Activated naive CD4-positive, alpha-beta T cell treated with anti-CD3 and anti-CD28 coated beads, Interleukin-2, amount 50 U/mL, for 24 hours (primary cell): Measurements from ENCODE around the gene TNFRSF12A.
A peak's percentile ranks its signal among the peaks of the same experiment; 100 is the strongest.

Experiments used
- H3K27ac Mint-ChIP-seq: one replicate; pipeline ENCODE4 v1.8.0; 2021; ENCODE audit warnings: mild to moderate bottlenecking, mixed read lengths
- H3K27me3 Mint-ChIP-seq: one replicate; pipeline ENCODE4 v1.8.0; 2021; ENCODE audit warnings: mixed read lengths
- H3K36me3 Mint-ChIP-seq: one replicate; pipeline ENCODE4 v1.8.0; 2021; ENCODE audit warnings: mixed read lengths
- H3K4me1 Mint-ChIP-seq: one replicate; pipeline ENCODE4 v1.8.0; 2021; ENCODE audit warnings: mixed read lengths
- H3K4me3 Mint-ChIP-seq: one replicate; pipeline ENCODE4 v1.8.0; 2021; ENCODE audit warnings: mild to moderate bottlenecking, mixed read lengths
- H3K9me3 Mint-ChIP-seq: one replicate; pipeline ENCODE4 v1.8.0; 2021; ENCODE audit warnings: mixed read lengths

Gene TNFRSF12A

GRCh38 chr16:3000540-3000939, 19.6 kb upstream of the TNFRSF12A start:
- no peaks in the 10 kb centered on the region for H3K36me3 Mint-ChIP-seq
- H3K4me3 Mint-ChIP-seq = no peak overlapping the region
- peaks cover 1% of the 10 kb centered on the region for H3K27me3 Mint-ChIP-seq
- no peak overlapping the region for H3K27ac Mint-ChIP-seq
- no peaks in the 10 kb centered on the region for H3K9me3 Mint-ChIP-seq
- no peaks in the 10 kb centered on the region for H3K4me1 Mint-ChIP-seq

DNA sequence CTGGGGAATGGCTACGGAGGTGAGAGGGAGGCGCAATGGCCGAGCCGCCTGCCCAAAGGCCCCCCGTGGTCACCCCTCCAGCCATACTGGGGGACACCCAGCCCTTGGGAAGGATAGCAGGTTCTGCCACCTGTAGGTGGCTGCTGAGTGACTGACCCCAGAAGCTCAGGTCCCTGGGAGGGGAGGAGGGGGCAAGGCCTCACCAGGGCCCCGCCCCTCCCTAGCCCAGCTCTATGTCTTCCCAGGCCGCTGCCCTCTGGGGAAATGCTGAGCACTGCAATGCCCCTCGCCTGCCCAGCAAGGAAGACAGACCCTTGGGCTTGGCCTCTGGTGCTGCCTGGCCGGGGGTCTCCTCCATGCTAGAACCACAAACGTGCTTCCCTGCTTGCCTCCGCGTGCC, 18.9 kb upstream of the TNFRSF12A start:
- H3K9me3 Mint-ChIP-seq = no peaks in the 10 kb centered on the region
- H3K27me3 Mint-ChIP-seq = peaks cover 2% of the 10 kb centered on the region
- H3K4me1 Mint-ChIP-seq = no peaks in the 10 kb centered on the region
- no peak overlapping the region for H3K27ac Mint-ChIP-seq
- H3K4me3 Mint-ChIP-seq = no peak overlapping the region
- no peaks in the 10 kb centered on the region for H3K36me3 Mint-ChIP-seq

DNA sequence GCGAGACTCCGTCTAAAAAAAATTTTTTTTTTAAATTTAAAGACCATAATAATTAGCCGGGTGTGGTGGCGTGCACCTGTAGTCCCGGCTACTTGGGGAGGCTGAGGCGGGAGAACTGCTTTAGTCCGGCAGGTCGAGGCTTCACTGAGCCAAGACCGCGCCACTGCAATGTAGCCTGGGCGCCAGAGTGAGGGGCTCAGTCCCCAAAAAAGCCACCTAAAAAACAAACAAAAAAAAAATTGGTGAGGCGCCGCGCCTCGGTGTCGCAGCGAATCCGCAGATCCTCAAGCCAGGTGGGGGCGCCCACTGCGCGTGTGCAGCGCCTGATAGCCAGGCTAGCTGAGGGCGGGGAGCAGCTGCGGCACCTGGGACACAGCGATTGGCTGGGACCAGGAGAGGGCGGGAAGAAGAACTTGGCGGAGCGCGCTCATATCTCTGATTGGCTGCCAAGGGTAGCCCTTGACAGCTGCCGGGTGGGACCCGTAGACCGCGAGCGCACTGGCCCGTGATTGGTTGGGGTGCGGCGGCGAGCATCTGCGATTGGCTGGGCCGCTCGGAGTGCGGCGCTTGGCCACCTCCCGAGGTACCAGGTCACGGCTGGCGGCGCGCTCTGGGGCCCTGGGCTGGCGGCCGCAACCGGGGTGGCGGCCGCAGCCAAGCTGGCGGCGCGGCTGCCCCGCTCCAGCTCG, 16.4 kb upstream of the TNFRSF12A start:
- H3K36me3 Mint-ChIP-seq = no peaks in the 10 kb centered on the region
- peak overlapping the region; percentile 78 for H3K4me3 Mint-ChIP-seq
- H3K27me3 Mint-ChIP-seq = peaks cover 3% of the 10 kb centered on the region
- H3K27ac Mint-ChIP-seq = peak overlapping the region; percentile 65
- no peaks in the 10 kb centered on the region for H3K9me3 Mint-ChIP-seq
- peaks cover 23% of the 10 kb centered on the region for H3K4me1 Mint-ChIP-seq

DNA sequence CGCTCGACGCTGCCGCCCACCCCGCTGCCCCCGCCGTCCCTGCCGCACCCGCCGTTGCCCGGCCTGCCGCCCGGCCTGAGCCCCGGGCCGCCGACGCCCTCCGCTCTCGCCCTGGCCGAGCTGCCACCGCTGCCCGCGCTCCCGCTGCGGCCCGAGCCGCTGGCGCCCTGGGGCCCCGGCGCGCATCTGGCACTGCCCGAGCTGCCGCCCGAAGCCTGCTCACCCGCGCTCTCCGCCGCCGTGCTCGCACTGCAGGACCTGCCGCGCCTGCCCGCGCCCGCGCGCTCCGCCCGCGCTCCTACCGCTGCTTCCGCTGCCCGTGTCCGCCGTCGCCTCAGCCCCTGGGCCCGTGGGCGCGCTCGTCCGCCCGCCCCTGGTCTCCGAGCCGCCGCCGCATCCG, 15.8 kb upstream of the TNFRSF12A start:
- Mint-ChIP-seq H3K4me1 (peaks cover 24% of the 10 kb centered on the region), H3K9me3 (no peaks in the 10 kb centered on the region), H3K27me3 (peaks cover 3% of the 10 kb centered on the region), H3K4me3 (no peak overlapping the region), H3K36me3 (no peaks in the 10 kb centered on the region), H3K27ac (no peak overlapping the region)

GRCh38 chr16:3004781-3005284, 15.3 kb upstream of the TNFRSF12A start:
- Mint-ChIP-seq H3K9me3 (no peaks in the 10 kb centered on the region), H3K27ac (no peak overlapping the region), H3K4me3 (peak overlapping the region; percentile 47), H3K4me1 (peaks cover 24% of the 10 kb centered on the region), H3K36me3 (no peaks in the 10 kb centered on the region), H3K27me3 (peaks cover 3% of the 10 kb centered on the region)

GRCh38 chr16:3007059-3007956, 12.9 kb upstream of the TNFRSF12A start:
- H3K4me1 Mint-ChIP-seq = peaks cover 24% of the 10 kb centered on the region
- peaks cover 3% of the 10 kb centered on the region for H3K27me3 Mint-ChIP-seq
- no peak overlapping the region for H3K27ac Mint-ChIP-seq
- H3K9me3 Mint-ChIP-seq = no peaks in the 10 kb centered on the region
- no peaks in the 10 kb centered on the region for H3K36me3 Mint-ChIP-seq
- H3K4me3 Mint-ChIP-seq = peak overlapping the region; percentile 69

DNA sequence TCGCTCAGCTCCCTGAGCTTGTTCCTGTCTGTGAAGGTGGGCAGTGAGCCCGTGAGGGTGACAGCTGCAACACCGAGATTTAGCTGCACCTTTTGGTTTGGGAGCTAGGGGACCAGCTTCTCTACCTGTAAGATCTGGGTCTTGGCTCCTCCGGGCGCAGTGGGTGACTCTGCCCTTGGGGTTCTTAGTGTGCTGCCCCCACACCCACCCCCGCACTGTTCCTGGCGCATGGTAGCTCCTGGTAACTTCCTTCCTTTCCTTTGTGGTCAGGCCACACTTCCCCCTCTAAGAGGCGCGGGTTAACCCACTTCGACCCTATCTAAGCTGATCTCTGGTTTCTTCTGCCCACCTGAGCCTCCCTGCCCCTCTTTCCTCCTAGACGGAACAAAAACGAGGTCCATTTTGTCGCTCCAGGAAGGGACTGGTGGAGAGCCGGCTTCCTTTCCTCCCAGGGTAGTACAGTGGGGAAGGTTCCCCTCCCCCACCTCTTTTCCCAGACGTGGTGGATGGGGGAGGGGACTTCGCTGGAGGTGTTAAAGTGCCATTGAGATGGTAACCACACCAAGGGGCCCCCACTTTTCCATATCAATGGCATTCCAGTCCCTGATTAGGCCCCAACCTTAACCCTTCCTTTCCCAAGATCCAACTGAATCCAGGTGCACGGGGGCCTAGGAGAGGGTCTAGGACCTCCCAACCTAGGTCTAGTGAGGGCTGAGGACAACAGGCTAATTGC, 12.0 kb upstream of the TNFRSF12A start:
- H3K27ac Mint-ChIP-seq = peak overlapping the region; percentile 68
- peaks cover 3% of the 10 kb centered on the region for H3K27me3 Mint-ChIP-seq
- peaks cover 24% of the 10 kb centered on the region for H3K4me1 Mint-ChIP-seq
- H3K4me3 Mint-ChIP-seq = peak overlapping the region; percentile 69
- no peaks in the 10 kb centered on the region for H3K9me3 Mint-ChIP-seq
- no peaks in the 10 kb centered on the region for H3K36me3 Mint-ChIP-seq

DNA sequence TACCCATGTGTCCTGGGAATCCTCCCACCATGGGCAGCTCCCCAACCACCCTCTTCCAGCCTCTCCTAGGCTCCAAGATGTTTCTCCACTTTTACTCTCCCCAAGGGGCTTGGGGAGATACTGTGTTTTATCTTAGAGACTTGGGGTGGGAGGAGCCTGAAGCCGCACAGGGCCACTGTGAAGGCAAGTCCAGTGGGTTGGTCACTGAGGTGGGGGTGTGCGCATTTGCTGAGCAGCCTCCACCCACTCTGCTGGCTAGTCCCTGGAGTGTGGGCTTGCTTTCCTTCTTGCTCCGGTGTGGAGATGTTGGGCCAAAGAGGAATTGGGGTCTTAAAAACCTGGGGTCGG, 11.5 kb upstream of the TNFRSF12A start:
- no peaks in the 10 kb centered on the region for H3K36me3 Mint-ChIP-seq
- H3K9me3 Mint-ChIP-seq = no peaks in the 10 kb centered on the region
- H3K4me3 Mint-ChIP-seq = no peak overlapping the region
- H3K27ac Mint-ChIP-seq = no peak overlapping the region
- H3K27me3 Mint-ChIP-seq = peaks cover 3% of the 10 kb centered on the region
- H3K4me1 Mint-ChIP-seq = peaks cover 24% of the 10 kb centered on the region

DNA sequence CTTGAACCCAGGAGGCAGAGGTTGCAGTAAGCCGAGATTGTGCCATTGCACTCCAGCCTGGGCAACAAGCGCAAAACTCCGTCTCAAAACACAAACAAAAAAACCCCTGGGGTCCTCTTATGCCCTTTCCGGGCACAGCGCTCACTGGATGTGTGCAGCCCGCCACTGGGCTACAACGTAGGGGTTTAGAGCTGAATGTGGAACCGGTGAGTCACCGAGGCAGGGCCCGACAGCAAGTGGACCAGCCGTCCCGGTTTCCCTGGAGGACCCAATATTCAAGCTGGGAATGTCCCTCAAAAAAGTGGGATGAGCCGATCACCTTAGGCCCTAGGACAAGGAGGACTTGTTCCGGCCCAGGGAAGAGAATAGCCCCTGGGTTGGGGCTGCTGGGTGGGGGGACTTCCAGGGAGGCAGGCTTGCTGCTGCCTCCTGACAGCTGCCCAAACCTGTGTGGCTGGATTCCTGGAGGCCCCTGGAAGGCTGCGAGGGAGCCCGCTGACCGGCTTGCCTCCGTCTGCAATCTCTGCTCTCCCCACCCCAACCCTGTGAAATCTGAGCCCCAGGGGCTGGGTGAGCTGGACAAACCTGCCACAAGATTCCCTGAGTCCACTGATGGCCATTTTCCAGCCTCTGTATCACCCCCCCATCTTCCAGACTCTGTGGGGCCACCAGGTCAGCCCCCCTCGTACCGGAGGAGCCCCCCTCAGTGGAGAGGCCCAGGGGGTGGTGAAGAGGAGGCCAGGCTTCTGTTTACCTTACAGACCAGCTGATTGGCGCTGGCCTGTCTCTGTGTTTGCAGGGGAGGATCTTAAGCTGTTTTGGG, 10.4 kb upstream of the TNFRSF12A start:
- Mint-ChIP-seq H3K27ac (no peak overlapping the region), H3K36me3 (no peaks in the 10 kb centered on the region), H3K9me3 (no peaks in the 10 kb centered on the region), H3K4me1 (peaks cover 24% of the 10 kb centered on the region), H3K4me3 (no peak overlapping the region), H3K27me3 (peaks cover 3% of the 10 kb centered on the region)

DNA sequence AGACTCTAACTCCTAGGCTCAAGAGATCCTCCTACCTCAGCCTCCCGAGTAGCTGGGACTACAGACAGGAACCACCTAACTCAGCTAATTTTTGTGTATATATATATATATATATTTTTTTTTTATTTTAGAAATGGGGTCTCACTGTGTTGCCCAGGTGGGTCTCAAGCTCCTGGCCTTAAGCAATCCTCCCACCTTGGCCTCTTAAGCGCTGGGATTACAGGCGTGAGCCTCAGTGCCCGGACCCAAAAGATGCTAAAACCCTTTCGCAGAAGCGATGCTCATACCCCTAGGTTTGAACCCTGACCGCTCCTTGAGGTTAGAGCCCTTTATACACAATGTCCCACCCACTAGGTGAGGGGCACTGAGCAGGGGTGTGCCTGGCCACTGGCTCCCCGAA, 9.7 kb upstream of the TNFRSF12A start:
- Mint-ChIP-seq H3K27me3 (peaks cover 2% of the 10 kb centered on the region), H3K4me3 (no peak overlapping the region), H3K27ac (no peak overlapping the region), H3K9me3 (no peaks in the 10 kb centered on the region), H3K36me3 (no peaks in the 10 kb centered on the region), H3K4me1 (peaks cover 24% of the 10 kb centered on the region)

- no peak overlapping the region for H3K4me3 Mint-ChIP-seq
- H3K9me3 Mint-ChIP-seq = no peaks in the 10 kb centered on the region
- H3K27me3 Mint-ChIP-seq = peaks cover 2% of the 10 kb centered on the region
- no peak overlapping the region for H3K27ac Mint-ChIP-seq
- H3K36me3 Mint-ChIP-seq = no peaks in the 10 kb centered on the region
- H3K4me1 Mint-ChIP-seq = peaks cover 16% of the 10 kb centered on the region
These were observed 7.9 kb upstream of the TNFRSF12A start for GRCh38 chr16:3012246-3012645.

DNA sequence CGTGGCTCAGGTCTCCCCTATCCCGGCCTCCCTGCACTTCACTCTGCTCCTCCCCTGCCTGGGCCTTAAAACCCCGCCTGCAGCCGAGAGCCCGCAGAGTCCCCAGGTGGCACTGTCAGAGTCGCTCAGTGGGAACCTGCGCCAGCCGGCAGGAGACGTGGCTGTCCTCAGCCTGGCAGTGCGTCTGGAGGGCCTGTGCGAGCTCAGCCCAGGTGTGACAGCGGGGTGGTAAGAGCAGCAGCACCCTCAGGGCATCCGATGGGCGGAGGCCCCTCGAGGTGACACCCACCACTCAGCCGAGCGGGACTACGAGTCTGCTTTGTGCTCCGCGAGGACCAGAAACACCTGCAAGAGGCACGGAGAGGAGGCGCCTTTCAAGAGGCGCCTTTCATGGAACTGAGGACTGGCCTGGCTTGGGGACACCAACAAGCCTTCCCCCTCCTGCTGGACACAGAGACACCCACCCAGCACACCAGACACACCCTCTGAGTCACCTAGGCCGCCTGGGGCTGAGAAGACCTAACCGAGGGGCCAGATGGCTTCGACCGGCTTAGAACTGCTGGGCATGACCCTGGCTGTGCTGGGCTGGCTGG, 7.2 kb upstream of the TNFRSF12A start, which contains the start of gene CLDN9:
Gene CLDN9 (plus strand): TSS at position 96 of the 593 bp plus-strand sequence. CDS start 440 bp downstream, at position 536.
- H3K36me3 Mint-ChIP-seq = no peaks in the 10 kb centered on the region
- H3K9me3 Mint-ChIP-seq = no peaks in the 10 kb centered on the region
- peaks cover 10% of the 10 kb centered on the region for H3K4me1 Mint-ChIP-seq
- H3K27ac Mint-ChIP-seq = no peak within 1 kb of the TSS
- H3K4me3 Mint-ChIP-seq = no peak within 1 kb of the TSS
- peaks cover 2% of the 10 kb centered on the region for H3K27me3 Mint-ChIP-seq

GRCh38 chr16:3013491-3013951, 6.6 kb upstream of the TNFRSF12A start:
- no peaks in the 10 kb centered on the region for H3K36me3 Mint-ChIP-seq
- H3K9me3 Mint-ChIP-seq = no peaks in the 10 kb centered on the region
- H3K4me3 Mint-ChIP-seq = no peak overlapping the region
- peaks cover 2% of the 10 kb centered on the region for H3K27me3 Mint-ChIP-seq
- peaks cover 4% of the 10 kb centered on the region for H3K4me1 Mint-ChIP-seq
- H3K27ac Mint-ChIP-seq = no peak overlapping the region

DNA sequence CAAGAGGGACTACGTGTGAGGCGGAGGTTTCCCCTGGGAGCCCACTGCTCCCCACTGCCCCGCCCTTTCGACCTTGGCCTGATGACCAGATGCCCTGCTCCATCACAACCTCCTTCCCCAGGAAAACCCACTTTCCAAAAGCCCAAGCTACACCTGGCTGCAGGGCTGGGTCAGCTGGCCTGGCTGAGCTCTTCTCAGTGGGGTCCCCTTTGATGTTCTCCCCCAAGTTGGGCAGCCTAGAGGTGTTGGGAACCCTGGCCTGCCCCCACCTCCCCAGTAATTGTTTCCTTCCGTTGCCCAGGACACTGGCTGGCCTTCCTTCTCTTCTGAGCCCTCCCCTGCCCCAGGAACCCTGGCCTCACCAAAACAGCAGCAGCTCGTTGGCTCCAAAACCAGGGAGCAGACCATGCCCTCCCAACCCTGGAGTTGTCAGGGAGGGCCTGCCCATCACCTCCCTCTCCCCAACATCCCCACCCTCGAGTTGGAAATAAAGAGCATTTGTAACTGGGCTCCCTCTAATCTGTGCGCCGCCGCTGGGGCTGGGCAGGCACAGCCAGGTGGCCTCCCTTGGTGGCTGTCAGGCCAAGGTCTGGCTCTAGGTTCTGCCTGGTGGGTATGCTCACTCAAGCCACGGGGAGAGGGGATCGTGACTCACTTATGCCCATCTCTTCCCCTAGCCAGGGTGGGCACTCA, 6.0 kb upstream of the TNFRSF12A start:
- H3K36me3 Mint-ChIP-seq = no peaks in the 10 kb centered on the region
- H3K4me1 Mint-ChIP-seq = no peaks in the 10 kb centered on the region
- no peak overlapping the region for H3K4me3 Mint-ChIP-seq
- H3K9me3 Mint-ChIP-seq = no peaks in the 10 kb centered on the region
- H3K27ac Mint-ChIP-seq = no peak overlapping the region
- H3K27me3 Mint-ChIP-seq = peaks cover 2% of the 10 kb centered on the region
